HEK293 (cell line): ENCODE results near the gene AEBP1.

Source experiments
- CTCF ChIA-PET: fragments of 350-600 bp; formaldehyde crosslinking; extraction: SDS; loops from one replicate; lab custom pipeline; 2021; ENCODE audit warnings: antibody characterized with exemption; lab: Yijun Ruan, JAX
- POLR2A ChIA-PET: fragments of 300-600 bp; formaldehyde crosslinking; extraction: SDS; loops from one replicate; lab custom pipeline; 2020; ENCODE audit warnings: antibody characterized with exemption, inconsistent platforms; lab: Yijun Ruan, JAX
- H3K27ac ChIP-seq: fragments of 200-500 bp; sonication (Bioruptor generic); 2 replicates; pipeline ENCODE4 v1.5.1; 2014; ENCODE audit warnings: low read depth, low read length, control low read depth, inconsistent platforms; ENCODE audit errors: extremely low read depth
- H3K36me3 ChIP-seq, 2 experiments: fragments of 200-500 bp in 1 of 2; sonication (Bioruptor generic) in 1 of 2; 1 replicate in 1 of 2; 2 replicates in 1 of 2; pipeline ENCODE4 v1.5.1; 2014 to 2017; ENCODE audit warnings: inconsistent platforms in 2 of 2, low read length in 2 of 2; ENCODE audit not compliant: control insufficient read depth in 2 of 2, insufficient read depth in 1 of 2
- H3K4me1 ChIP-seq: fragments of 200-500 bp; sonication (Bioruptor generic); 2 replicates; pipeline ENCODE4 v1.5.1; 2014; ENCODE audit warnings: mild to moderate bottlenecking, low read length, inconsistent platforms; ENCODE audit not compliant: control insufficient read depth, insufficient read depth
- H3K4me3 ChIP-seq: 2 replicates; pipeline ENCODE4 v1.5.1; 2011; ENCODE audit warnings: low read depth, mild to moderate bottlenecking, control low read depth, low read length, moderate library complexity
- H3K9me3 ChIP-seq: fragments of 200-500 bp; sonication (Bioruptor generic); 2 replicates; pipeline ENCODE4 v1.5.1; 2014; ENCODE audit warnings: low read depth, low read length, inconsistent platforms; ENCODE audit not compliant: control insufficient read depth, insufficient read depth
- BCL11A ChIP-seq: fragments of 450-650 bp; formaldehyde crosslinking; IDR thresholded peaks from 2 replicates; pipeline ENCODE4 v1.5.1; 2016; ENCODE audit warnings: low read depth, missing biosample characterization, missing genetic modification characterization
- GFI1B ChIP-seq: fragments of 450-650 bp; formaldehyde crosslinking; IDR thresholded peaks from 2 replicates; pipeline ENCODE4 v1.5.1; 2016; ENCODE audit warnings: missing biosample characterization, missing genetic modification characterization
- KLF17 ChIP-seq: fragments of 450-650 bp; formaldehyde crosslinking; IDR thresholded peaks from 2 replicates; pipeline ENCODE4 v1.5.1; 2016; ENCODE audit warnings: missing biosample characterization, missing genetic modification characterization
- SCRT2 ChIP-seq: fragments of 450-650 bp; formaldehyde crosslinking; IDR thresholded peaks from 2 replicates; pipeline ENCODE4 v1.5.1; 2016; ENCODE audit warnings: missing biosample characterization, missing genetic modification characterization
- ZBTB1 ChIP-seq: fragments of 450-650 bp; formaldehyde crosslinking; IDR thresholded peaks from 2 replicates; pipeline ENCODE4 v1.5.1; 2016; ENCODE audit warnings: missing biosample characterization, missing genetic modification characterization
- ZBTB10 ChIP-seq: fragments of 450-650 bp; formaldehyde crosslinking; IDR thresholded peaks from 2 replicates; pipeline ENCODE4 v1.5.1; 2016; ENCODE audit warnings: missing biosample characterization, missing genetic modification characterization
- ZBTB11 ChIP-seq: fragments of 450-650 bp; formaldehyde crosslinking; conservative IDR thresholded peaks from 2 replicates; pipeline ENCODE4 v1.5.1; 2016; ENCODE audit warnings: low read depth, missing biosample characterization, missing genetic modification characterization
- ZNF10 ChIP-seq: fragments of 450-650 bp; formaldehyde crosslinking; IDR thresholded peaks from 2 replicates; pipeline ENCODE4 v1.5.1; 2017; ENCODE audit warnings: missing biosample characterization, missing genetic modification characterization
- ZNF184 ChIP-seq: fragments of 450-650 bp; IDR thresholded peaks from 2 replicates; pipeline ENCODE4 v1.5.1; 2018; ENCODE audit warnings: missing biosample characterization, mild to moderate bottlenecking, missing genetic modification characterization
- ZNF354C ChIP-seq: fragments of 450-650 bp; formaldehyde crosslinking; IDR thresholded peaks from 2 replicates; pipeline ENCODE4 v1.5.1; 2016; ENCODE audit warnings: missing biosample characterization, missing genetic modification characterization, low read depth, borderline replicate concordance
- ZNF391 ChIP-seq: fragments of 450-650 bp; formaldehyde crosslinking; IDR thresholded peaks from 2 replicates; pipeline ENCODE4 v1.5.1; 2016; ENCODE audit warnings: low read depth, missing biosample characterization, missing genetic modification characterization, borderline replicate concordance
- ZNF521 ChIP-seq: fragments of 450-650 bp; formaldehyde crosslinking; IDR thresholded peaks from 2 replicates; pipeline ENCODE4 v1.5.1; 2017; ENCODE audit warnings: missing biosample characterization, mild to moderate bottlenecking, missing genetic modification characterization
- ZNF529 ChIP-seq: fragments of 450-650 bp; formaldehyde crosslinking; IDR thresholded peaks from 2 replicates; pipeline ENCODE4 v1.5.1; 2017; ENCODE audit warnings: missing genetic modification characterization, missing biosample characterization; ENCODE audit not compliant: insufficient replicate concordance
- ZNF555 ChIP-seq: fragments of 450-650 bp; formaldehyde crosslinking; conservative IDR thresholded peaks from 2 replicates; pipeline ENCODE4 v1.5.1; 2017; ENCODE audit warnings: missing biosample characterization, mild to moderate bottlenecking, missing genetic modification characterization, inconsistent platforms
- ZNF629 ChIP-seq: fragments of 450-650 bp; formaldehyde crosslinking; IDR thresholded peaks from 2 replicates; pipeline ENCODE4 v1.5.1; 2017; ENCODE audit warnings: missing biosample characterization, missing genetic modification characterization
- ZNF747 ChIP-seq: fragments of 450-650 bp; formaldehyde crosslinking; IDR thresholded peaks from 2 replicates; pipeline ENCODE4 v1.5.1; 2016; ENCODE audit warnings: missing biosample characterization, missing genetic modification characterization
- ZNF777 ChIP-seq: fragments of 450-650 bp; formaldehyde crosslinking; IDR thresholded peaks from 2 replicates; pipeline ENCODE4 v1.5.1; 2017; ENCODE audit warnings: missing biosample characterization, missing genetic modification characterization, borderline replicate concordance
- TF ChIP-seq, protein P1 (sequence below): fragments of 450-650 bp; IDR thresholded peaks from 2 replicates; pipeline ENCODE4 v1.5.1; 2018; ENCODE audit warnings: missing biosample characterization, mild to moderate bottlenecking, missing genetic modification characterization
- TF ChIP-seq, protein P2 (sequence below): fragments of 450-650 bp; formaldehyde crosslinking; IDR thresholded peaks from 2 replicates; pipeline ENCODE4 v1.5.1; 2017; ENCODE audit warnings: missing biosample characterization, missing genetic modification characterization
- TF ChIP-seq, protein P3 (sequence below): fragments of 450-650 bp; formaldehyde crosslinking; IDR thresholded peaks from 2 replicates; pipeline ENCODE4 v1.5.1; 2017; ENCODE audit warnings: missing biosample characterization, mild to moderate bottlenecking, missing genetic modification characterization, moderate library complexity

AEBP1 gene

DNA sequence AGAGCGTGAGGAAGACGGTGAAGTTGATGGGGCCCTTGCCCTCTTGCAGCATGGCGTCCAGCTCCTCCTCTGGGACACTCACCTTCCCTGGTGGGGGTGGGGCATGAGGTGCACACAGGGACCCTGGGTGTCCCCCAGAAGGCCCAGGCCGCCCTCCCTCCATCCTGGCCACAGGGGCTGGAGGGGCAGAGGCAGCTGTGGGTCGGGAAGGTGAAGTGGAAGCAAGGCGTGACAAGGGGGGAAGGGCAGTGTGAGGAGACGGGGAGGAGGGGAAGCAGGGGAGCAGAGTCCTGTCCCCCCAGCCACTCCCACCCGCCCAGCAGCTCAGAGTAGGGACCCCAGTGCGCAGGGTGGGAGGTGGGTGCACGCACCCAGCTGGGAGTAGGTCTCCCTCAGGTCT is 36.2 kb downstream of the AEBP1 start (continued):
- TF ChIP-seq ZBTB10 (tag by site-specific recombination): no peak

DNA sequence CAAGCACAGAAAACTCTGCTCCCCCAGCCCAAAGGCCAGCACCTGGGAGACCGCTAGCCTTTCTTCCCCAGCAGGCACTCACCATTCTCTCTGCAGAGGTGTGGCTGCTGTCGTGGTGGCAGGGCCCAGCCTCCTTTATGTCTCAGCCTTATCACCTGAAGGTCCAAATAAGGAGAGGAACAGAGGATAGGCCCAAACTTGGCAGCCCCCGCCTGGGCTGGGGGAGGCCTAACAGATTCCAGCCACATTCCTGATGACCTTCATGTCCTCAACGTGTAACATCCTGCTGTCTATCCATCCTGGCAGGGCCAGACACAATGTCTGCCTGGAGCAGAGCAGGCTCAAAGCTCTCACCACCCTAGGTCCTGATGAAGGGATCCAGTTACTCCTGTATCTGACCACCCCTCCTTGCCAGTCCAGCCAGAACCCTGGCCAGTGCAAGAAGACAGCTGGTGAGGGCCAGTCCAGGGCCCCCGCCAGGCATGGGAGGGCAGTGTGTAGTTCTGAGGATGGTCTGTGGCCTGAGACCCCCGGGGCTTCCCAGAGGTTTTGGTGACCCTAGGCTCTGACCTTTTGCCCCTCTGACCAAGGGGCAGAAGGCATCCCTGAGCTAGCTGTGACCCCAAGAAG is 37.2 kb downstream of the AEBP1 start, which contains the start of gene MYL7:
Gene MYL7 (minus strand): TSS at position 112 of the 630 bp plus-strand sequence. CDS start 27 bp downstream, at position 85.
- POLR2A ChIA-PET: no interaction called here
- CTCF ChIA-PET: no interaction called here
- TF ChIP-seq ZNF354C (no peak), ZBTB1 (tag by site-specific recombination) (no peak), ZNF10 (tag by site-specific recombination) (no peak), ZNF529 (no peak), ZNF184 (tag by site-specific recombination) (no peak)
- TF ChIP-seq, protein P1, sequence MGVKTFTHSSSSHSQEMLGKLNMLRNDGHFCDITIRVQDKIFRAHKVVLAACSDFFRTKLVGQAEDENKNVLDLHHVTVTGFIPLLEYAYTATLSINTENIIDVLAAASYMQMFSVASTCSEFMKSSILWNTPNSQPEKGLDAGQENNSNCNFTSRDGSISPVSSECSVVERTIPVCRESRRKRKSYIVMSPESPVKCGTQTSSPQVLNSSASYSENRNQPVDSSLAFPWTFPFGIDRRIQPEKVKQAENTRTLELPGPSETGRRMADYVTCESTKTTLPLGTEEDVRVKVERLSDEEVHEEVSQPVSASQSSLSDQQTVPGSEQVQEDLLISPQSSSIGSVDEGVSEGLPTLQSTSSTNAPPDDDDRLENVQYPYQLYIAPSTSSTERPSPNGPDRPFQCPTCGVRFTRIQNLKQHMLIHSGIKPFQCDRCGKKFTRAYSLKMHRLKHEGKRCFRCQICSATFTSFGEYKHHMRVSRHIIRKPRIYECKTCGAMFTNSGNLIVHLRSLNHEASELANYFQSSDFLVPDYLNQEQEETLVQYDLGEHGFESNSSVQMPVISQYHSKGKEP (tag by site-specific recombination): no peak
- TF ChIP-seq, protein P2, sequence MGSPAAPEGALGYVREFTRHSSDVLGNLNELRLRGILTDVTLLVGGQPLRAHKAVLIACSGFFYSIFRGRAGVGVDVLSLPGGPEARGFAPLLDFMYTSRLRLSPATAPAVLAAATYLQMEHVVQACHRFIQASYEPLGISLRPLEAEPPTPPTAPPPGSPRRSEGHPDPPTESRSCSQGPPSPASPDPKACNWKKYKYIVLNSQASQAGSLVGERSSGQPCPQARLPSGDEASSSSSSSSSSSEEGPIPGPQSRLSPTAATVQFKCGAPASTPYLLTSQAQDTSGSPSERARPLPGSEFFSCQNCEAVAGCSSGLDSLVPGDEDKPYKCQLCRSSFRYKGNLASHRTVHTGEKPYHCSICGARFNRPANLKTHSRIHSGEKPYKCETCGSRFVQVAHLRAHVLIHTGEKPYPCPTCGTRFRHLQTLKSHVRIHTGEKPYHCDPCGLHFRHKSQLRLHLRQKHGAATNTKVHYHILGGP (tag by site-specific recombination): no peak
- Histone ChIP-seq H3K36me3 (no peaks in the 10 kb centered on the region), H3K9me3 (no peaks in the 10 kb centered on the region), H3K4me1 (no peaks in the 10 kb centered on the region), H3K4me3 (no peak within 1 kb of the TSS), H3K27ac (no peak within 1 kb of the TSS)

GRCh38 chr7:44142028-44142427 is 37.9 kb downstream of the AEBP1 start:
- Histone ChIP-seq H3K36me3 (no peaks in the 10 kb centered on the region), H3K4me3 (no peak overlapping the region), H3K27ac (no peak overlapping the region), H3K9me3 (no peaks in the 10 kb centered on the region), H3K4me1 (no peaks in the 10 kb centered on the region)
- POLR2A ChIA-PET: interaction anchor here (0.5 kb wide), 1 partner anchor 77 kb away, joined by 4 read pairs; no protein-coding TSS in a partner anchor
- CTCF ChIA-PET: interaction anchor here (1.1 kb wide), 1 partner anchor 55 kb away, joined by 3 read pairs; no protein-coding TSS in a partner anchor
- no peak for TF ChIP-seq GFI1B
- TF ChIP-seq BCL11A: no peak
- TF ChIP-seq, protein P3, sequence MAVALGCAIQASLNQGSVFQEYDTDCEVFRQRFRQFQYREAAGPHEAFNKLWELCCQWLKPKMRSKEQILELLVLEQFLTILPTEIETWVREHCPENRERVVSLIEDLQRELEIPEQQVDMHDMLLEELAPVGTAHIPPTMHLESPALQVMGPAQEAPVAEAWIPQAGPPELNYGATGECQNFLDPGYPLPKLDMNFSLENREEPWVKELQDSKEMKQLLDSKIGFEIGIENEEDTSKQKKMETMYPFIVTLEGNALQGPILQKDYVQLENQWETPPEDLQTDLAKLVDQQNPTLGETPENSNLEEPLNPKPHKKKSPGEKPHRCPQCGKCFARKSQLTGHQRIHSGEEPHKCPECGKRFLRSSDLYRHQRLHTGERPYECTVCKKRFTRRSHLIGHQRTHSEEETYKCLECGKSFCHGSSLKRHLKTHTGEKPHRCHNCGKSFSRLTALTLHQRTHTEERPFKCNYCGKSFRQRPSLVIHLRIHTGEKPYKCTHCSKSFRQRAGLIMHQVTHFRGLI (tag by site-specific recombination): no peak
- TF ChIP-seq ZNF747 (tag by site-specific recombination): no peak
- TF ChIP-seq KLF17 (tag by site-specific recombination): no peak
- no peak for TF ChIP-seq SCRT2 (tag by site-specific recombination)
- no peak for TF ChIP-seq ZNF521 (tag by site-specific recombination)
- no peak for TF ChIP-seq ZNF777 (tag by site-specific recombination)
- no peak for TF ChIP-seq ZBTB11 (tag by site-specific recombination)
- no peak for TF ChIP-seq ZNF391
- TF ChIP-seq ZNF555 (tag by site-specific recombination): no peak
- TF ChIP-seq ZNF629 (tag by site-specific recombination): no peak
